AG04450 (cell line): ENCODE measurements around the gene C10orf88. TPM values are rescaled to one million over a fixed set of nuclear protein-coding genes. Genes with fewer than 3 reads are reported as not detected.

Source experiments
- CTCF ChIA-PET: fragments of 300-600, 350-600 bp; formaldehyde crosslinking; extraction: SDS; loops from one replicate; lab custom pipeline; 2022; ENCODE audit warnings: antibody characterized with exemption, inconsistent platforms; lab: Charles Lee
- POLR2A ChIA-PET: fragments of 350-600 bp; formaldehyde crosslinking; extraction: SDS; loops from one replicate; lab custom pipeline; 2021; ENCODE audit warnings: antibody characterized with exemption, inconsistent platforms; lab: Yijun Ruan, JAX
- DNase-seq: peaks from one replicate; pipeline ENCODE4 v3.0.0-alpha.2; 2011; ENCODE audit warnings: low read depth, low spot score
- H3K27ac ChIP-seq: one replicate; pipeline ENCODE4 v1.5.1; 2012; ENCODE audit warnings: low read depth, low read length, control low read depth
- H3K27me3 ChIP-seq: one replicate; pipeline ENCODE4 v1.6.0; 2012; ENCODE audit warnings: low read length; ENCODE audit not compliant: control insufficient read depth, insufficient read depth
- H3K4me3 ChIP-seq: 2 replicates; pipeline ENCODE4 v1.5.1; 2011; ENCODE audit warnings: mild to moderate bottlenecking, low read depth, low read length, control low read depth
- H3K9me3 ChIP-seq: 2 replicates; pipeline ENCODE4 v1.5.1; 2012; ENCODE audit warnings: low read length; ENCODE audit not compliant: control insufficient read depth, insufficient read depth
- polyA plus RNA-seq: library from polyadenylated mRNA; depleted of rRNA; stranded (reverse); fragments of >200 nt; gene quantifications from 2 replicates; pipeline ENCODE4 v1.2.3, GENCODE V29; 2011; rRNA removed
- TF ChIP-seq, protein P1 (sequence below): IDR thresholded peaks from 2 replicates; pipeline ENCODE4 v1.5.1; 2011; ENCODE audit warnings: low read depth, low read length, control low read depth, inconsistent platforms

C10orf88 gene
- polyA plus RNA-seq, 1 experiment, result 8.6 TPM

DNA sequence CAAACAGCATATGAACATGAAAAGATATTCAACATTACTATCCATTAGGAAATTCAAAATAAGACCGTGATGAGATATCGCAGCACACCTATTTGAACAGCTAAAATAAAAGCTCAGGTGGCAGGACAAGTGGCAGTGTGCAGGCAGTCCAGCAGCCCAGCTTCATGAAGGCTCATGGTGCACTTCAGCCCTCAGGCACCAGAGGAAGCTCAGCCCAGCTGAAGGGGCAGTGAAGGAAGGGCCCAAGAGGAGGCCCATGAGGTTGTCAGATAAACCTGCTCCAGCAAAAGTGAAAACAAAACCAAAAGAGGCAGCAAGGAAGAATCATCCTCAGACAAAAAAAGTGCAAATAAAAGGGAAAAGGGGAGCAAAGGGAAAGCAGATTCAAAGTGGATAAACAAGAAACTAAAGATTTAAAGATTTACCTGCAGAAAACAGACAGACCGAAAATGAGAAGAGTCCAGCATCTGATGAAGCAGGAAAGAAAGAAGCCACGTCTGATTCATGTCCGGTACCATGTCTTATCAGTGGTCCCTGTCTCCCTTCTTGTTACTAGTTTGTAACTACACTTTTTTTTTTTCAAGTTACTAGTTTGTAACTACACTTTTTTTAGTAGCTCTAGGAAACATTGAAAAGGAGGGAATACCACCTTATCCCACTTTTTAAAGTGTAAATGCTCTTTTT, 59.6 kb downstream of the C10orf88 start:
- ChIA-PET CTCF (no interaction called here), POLR2A (no interaction called here)
- TF ChIP-seq, protein P1, sequence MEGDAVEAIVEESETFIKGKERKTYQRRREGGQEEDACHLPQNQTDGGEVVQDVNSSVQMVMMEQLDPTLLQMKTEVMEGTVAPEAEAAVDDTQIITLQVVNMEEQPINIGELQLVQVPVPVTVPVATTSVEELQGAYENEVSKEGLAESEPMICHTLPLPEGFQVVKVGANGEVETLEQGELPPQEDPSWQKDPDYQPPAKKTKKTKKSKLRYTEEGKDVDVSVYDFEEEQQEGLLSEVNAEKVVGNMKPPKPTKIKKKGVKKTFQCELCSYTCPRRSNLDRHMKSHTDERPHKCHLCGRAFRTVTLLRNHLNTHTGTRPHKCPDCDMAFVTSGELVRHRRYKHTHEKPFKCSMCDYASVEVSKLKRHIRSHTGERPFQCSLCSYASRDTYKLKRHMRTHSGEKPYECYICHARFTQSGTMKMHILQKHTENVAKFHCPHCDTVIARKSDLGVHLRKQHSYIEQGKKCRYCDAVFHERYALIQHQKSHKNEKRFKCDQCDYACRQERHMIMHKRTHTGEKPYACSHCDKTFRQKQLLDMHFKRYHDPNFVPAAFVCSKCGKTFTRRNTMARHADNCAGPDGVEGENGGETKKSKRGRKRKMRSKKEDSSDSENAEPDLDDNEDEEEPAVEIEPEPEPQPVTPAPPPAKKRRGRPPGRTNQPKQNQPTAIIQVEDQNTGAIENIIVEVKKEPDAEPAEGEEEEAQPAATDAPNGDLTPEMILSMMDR, result no peak
- no peak overlapping the region for H3K27ac ChIP-seq
- H3K27me3 ChIP-seq, result no peaks in the 10 kb centered on the region
- no peaks in the 10 kb centered on the region for H3K9me3 ChIP-seq
- H3K4me3 ChIP-seq, result no peak overlapping the region
- DNase-seq, result no peak

DNA sequence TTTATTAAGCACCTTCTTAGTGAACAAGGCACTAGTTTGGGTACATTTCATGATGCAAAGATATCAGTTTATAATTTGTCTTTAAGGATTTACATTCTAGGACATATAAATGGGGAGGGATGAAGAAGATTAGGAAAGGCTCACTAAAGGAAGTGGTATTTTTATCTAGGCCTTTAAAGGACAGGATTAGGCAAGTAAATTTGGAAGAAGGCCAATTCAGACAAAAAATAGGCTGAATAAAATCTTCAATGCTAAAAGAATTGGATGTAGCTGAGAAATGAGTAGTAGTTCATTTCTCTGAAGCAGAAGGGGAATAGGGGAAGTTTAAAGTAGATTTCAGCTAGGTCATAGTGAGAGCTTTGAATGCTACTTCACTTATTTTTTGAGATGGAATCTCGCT, 69.9 kb downstream of the C10orf88 start:
- POLR2A ChIA-PET, result no interaction called here
- H3K9me3 ChIP-seq, result peaks cover 1% of the 10 kb centered on the region; the same call in 1 of the 2 replicates
- H3K4me3 ChIP-seq, result no peak overlapping the region
- no peak overlapping the region for H3K27ac ChIP-seq
- CTCF ChIA-PET, result no interaction called here
- no peaks in the 10 kb centered on the region for H3K27me3 ChIP-seq
- TF ChIP-seq, protein P1, result no peak
- no peak for DNase-seq

DNA sequence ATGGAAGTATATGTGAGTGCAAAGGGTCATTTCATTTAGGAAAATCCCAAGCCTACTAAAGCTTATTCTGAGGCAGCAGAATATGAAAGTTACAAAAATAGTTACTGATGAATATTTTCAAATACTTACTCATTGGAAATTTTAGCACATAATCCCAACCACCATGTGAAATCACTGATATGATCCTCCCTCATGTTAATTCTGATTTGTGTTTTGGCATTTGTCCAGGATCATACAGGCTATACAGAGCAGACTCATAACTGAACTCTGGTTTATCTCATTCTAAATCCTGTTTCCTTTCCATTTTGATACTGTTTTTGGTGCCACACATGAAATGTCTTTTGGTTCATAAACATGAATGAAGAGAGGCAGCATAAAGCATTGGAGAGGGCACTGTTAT, 71.3 kb downstream of the C10orf88 start:
- TF ChIP-seq, protein P1, result no peak
- POLR2A ChIA-PET, result no interaction called here
- Histone ChIP-seq H3K9me3 (peaks cover 3% of the 10 kb centered on the region; the same call in 1 of the 2 replicates), H3K27me3 (no peaks in the 10 kb centered on the region), H3K4me3 (no peak overlapping the region), H3K27ac (no peak overlapping the region)
- CTCF ChIA-PET, result no interaction called here
- DNase-seq, result no peak

Other genes with a start within 250 kb of the C10orf88 start
- 0.96 and 1.5 TPM in 2 replicates for gene CUZD1, start 108.4 kb downstream of the C10orf88 start, polyA plus RNA-seq
- 4.0 and 4.6 TPM in 2 replicates for gene FAM24B, start 74.6 kb downstream of the C10orf88 start, polyA plus RNA-seq
- not detected in 2 replicates for gene FAM24A, start 43.6 kb downstream of the C10orf88 start, polyA plus RNA-seq
- 4.8 and 5.1 TPM in 2 replicates for gene PSTK, start 26.2 kb upstream of the C10orf88 start, polyA plus RNA-seq
- 6.6 and 7.8 TPM in 2 replicates for gene IKZF5, start 54.6 kb upstream of the C10orf88 start, polyA plus RNA-seq
- gene ACADSB, start 54.8 kb upstream of the C10orf88 start, polyA plus RNA-seq, result 12.5 and 16.1 TPM in 2 replicates
- not detected in 2 replicates for gene HMX3, start 181.7 kb upstream of the C10orf88 start, polyA plus RNA-seq
- not detected in 2 replicates for gene HMX2, start 193.9 kb upstream of the C10orf88 start, polyA plus RNA-seq
- gene BUB3, start 200.2 kb upstream of the C10orf88 start, polyA plus RNA-seq, result 131 and 135 TPM in 2 replicates